ENCODE measurements around the gene EPHB3. TPM values are rescaled to one million over a fixed set of nuclear protein-coding genes. Genes with fewer than 3 reads are reported as not detected.
A peak's percentile ranks its signal among the peaks of the same experiment; 100 is the strongest.

Gene EPHB3
- total and polyA plus RNA-seq, 8 donors, result 2.9 to 33.3 (median 22.7) TPM

DNA sequence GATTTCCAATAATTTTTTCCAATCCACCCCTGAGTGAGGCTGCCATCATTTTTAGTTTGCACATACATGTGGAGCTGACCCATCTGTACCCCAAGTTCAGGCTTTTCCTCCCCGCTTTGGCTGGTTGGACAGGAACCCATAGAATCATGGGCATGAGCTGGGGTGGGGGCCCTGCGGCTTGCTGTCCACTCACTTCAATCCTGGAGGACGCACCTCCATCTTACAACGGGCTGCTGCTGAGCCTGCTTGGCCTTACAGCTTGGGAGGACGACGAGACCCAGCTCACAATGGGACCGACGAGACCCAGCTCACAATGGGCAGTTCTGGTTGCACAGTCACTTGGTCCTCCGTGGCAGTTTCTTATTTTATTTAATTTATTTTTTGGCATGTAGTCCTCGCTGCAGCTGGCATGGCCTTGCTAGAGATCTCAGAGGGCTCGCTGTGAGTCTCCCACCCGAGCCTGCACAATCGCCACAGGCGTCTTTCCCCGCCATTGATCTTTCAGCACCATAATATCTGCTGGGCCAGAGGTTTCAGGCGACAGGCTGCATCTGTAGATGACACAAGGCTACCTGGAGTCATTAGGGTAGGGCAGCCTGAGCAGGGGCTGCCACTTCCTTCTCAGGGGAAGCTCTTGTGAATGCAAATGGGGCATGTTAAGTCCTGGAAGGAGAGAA is 19.6 kb upstream of the EPHB3 start:
- intact Hi-C loops (cut with DNase I; ENCODE audit: low total_unique reads), result loop anchor here (5.0 kb wide), 1 partner anchor 125 kb away; no protein-coding TSS in a partner anchor
- no peaks in the 10 kb centered on the region for H3K9me3 ChIP-seq

DNA sequence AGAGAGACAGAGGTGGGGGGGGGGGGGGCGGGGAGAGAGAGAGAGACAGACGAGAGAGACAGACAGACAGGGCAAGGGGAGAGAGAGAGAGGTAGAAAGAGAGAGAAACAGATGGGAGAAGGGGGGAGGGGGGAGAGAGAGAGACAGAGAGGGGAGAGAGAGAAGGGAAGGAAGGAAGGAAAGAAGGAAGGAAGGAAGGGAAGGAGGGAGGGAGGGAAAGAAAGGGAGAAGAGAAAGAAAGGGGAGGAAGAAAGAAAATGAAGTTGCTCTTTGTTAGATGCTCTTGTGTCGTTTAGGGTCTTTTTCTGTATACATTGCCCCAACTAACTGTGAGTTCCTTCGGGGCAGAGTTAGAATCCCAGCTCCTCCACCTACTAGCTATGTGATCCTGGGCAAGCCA is 19.0 kb upstream of the EPHB3 start:
- Histone ChIP-seq H3K27ac (no peak overlapping the region), H3K9me3 (no peaks in the 10 kb centered on the region), H3K36me3 (no peaks in the 10 kb centered on the region), H3K4me3 (no peak overlapping the region), H3K27me3 (peaks cover 0 to 51% (median 5%) of the 10 kb centered on the region in 3 donors), H3K4me1 (peaks cover 0 to 8% (median 7%) of the 10 kb centered on the region in 4 donors)
- WGBS, 5 donors, result 48 to 66% (median 54%) methylated on average over 3 to 4 of the region's 4 CpGs
- no peak for DNase-seq
- no peak for TF ChIP-seq EP300 (IDR thresholded peaks at IDR 0.05)
- no peak for TF ChIP-seq POLR2AphosphoS5 (IDR thresholded peaks at IDR 0.05)
- TF ChIP-seq POLR2A (IDR thresholded peaks at IDR 0.05), result no peak
- TF ChIP-seq, protein P1, sequence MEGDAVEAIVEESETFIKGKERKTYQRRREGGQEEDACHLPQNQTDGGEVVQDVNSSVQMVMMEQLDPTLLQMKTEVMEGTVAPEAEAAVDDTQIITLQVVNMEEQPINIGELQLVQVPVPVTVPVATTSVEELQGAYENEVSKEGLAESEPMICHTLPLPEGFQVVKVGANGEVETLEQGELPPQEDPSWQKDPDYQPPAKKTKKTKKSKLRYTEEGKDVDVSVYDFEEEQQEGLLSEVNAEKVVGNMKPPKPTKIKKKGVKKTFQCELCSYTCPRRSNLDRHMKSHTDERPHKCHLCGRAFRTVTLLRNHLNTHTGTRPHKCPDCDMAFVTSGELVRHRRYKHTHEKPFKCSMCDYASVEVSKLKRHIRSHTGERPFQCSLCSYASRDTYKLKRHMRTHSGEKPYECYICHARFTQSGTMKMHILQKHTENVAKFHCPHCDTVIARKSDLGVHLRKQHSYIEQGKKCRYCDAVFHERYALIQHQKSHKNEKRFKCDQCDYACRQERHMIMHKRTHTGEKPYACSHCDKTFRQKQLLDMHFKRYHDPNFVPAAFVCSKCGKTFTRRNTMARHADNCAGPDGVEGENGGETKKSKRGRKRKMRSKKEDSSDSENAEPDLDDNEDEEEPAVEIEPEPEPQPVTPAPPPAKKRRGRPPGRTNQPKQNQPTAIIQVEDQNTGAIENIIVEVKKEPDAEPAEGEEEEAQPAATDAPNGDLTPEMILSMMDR (IDR thresholded peaks at IDR 0.05), result no peak
- intact Hi-C loops (cut with DNase I; ENCODE audit: low total_unique reads), result loop anchor here (5.0 kb wide), 1 partner anchor 125 kb away; no protein-coding TSS in a partner anchor

More for the DNA sequence above, 19.6 kb upstream of the EPHB3 start:
- H3K4me1 ChIP-seq, result peaks cover 0 to 8% (median 7%) of the 10 kb centered on the region in 4 donors
- no peak overlapping the region for H3K27ac ChIP-seq
- WGBS, 5 donors, result 72 to 84% (median 79%) methylated on average over 16 of the region's 16 CpGs
- no peak overlapping the region for H3K4me3 ChIP-seq
- no peaks in the 10 kb centered on the region for H3K36me3 ChIP-seq
- TF ChIP-seq, protein P1 (IDR thresholded peaks at IDR 0.05), result no peak
- TF ChIP-seq EP300 (IDR thresholded peaks at IDR 0.05) (no peak), POLR2AphosphoS5 (IDR thresholded peaks at IDR 0.05) (no peak), POLR2A (IDR thresholded peaks at IDR 0.05) (no peak)
- H3K27me3 ChIP-seq, result peaks cover 0 to 51% (median 5%) of the 10 kb centered on the region in 3 donors
- DNase-seq, result no peak

DNA sequence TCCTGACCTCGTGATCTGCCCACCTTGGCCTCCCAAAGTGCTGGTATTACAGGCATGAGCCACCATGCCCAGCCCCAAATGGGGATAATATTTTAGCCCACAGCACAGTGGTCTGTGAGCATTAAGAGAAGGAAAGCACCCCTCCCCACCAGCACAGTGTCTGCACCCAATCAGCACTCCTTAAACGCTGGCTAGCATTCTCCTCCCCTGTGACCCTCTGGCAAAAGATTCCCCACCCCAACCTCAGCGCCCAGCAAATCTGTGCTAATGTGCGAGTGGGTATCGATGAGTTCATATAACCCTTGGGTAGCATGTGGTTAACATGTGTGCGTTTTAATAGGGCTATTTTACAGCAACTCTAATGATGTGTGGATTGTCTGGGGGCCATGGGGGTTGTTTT is 18.3 kb upstream of the EPHB3 start:
- peaks cover 0 to 8% (median 7%) of the 10 kb centered on the region in 4 donors for H3K4me1 ChIP-seq
- no peaks in the 10 kb centered on the region for H3K9me3 ChIP-seq
- H3K36me3 ChIP-seq, result no peaks in the 10 kb centered on the region
- H3K4me3 ChIP-seq, result no peak overlapping the region
- no peak for DNase-seq
- peaks cover 0 to 46% (median 5%) of the 10 kb centered on the region in 3 donors for H3K27me3 ChIP-seq
- H3K27ac ChIP-seq, result no peak overlapping the region
- intact Hi-C loops (cut with DNase I; ENCODE audit: low total_unique reads), result loop anchor here (5.0 kb wide), 1 partner anchor 126 kb away; no protein-coding TSS in a partner anchor
- TF ChIP-seq, protein P1 (IDR thresholded peaks at IDR 0.05), result no peak
- TF ChIP-seq POLR2A (IDR thresholded peaks at IDR 0.05), result no peak
- WGBS, 5 donors, result 69 to 82% (median 80%) methylated on average over 6 of the region's 6 CpGs

DNA sequence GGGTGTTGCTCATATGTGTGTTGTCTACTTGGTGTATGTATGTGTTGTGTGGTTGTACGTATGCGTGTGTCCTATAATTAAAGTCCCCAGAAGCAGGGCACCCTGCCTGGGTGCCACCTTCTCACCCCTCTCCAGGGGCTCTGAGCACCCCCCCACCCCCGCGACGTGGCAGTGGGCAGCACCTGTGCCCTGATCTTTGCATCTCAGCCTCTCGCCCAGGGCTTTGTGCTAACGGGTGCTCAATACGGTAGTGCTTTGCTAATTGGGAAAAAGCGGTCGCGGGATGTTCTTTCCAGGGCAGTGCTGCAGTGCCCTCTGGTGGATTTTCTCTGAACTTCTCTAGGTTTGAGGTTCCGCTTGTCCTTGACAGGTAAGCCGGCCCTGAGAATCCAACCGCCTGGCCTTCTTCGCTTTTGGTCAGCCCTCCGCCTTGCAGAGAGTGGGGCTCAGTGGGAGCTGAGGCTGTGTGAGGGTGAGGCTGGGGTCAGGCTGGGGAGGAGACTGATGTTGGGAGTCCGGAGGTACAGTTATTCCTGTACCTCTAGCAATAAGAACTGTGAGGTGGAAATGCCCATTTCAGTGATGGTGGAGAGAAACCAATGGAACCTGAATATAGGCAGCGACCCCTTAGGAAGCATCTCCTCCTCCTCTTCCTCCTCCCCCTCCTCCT is 17.6 kb upstream of the EPHB3 start:
- Histone ChIP-seq H3K27me3 (peaks cover 0 to 39% (median 5%) of the 10 kb centered on the region in 3 donors), H3K4me3 (no peak overlapping the region), H3K4me1 (peaks cover 0 to 8% (median 7%) of the 10 kb centered on the region in 4 donors), H3K9me3 (no peaks in the 10 kb centered on the region), H3K36me3 (no peaks in the 10 kb centered on the region), H3K27ac (no peak overlapping the region)
- intact Hi-C loops (cut with DNase I; ENCODE audit: low total_unique reads), result loop anchor here (5.0 kb wide), 1 partner anchor 127 kb away; no protein-coding TSS in a partner anchor
- DNase-seq, result peak; percentile 83 to 94
- 6 to 11% (median 7%) methylated on average over 17 to 18 of the region's 18 CpGs for WGBS, 5 donors
- TF ChIP-seq POLR2A (IDR thresholded peaks at IDR 0.05), result no peak
- peak in 1 of 3 donors; percentile 30 for TF ChIP-seq POLR2AphosphoS5 (IDR thresholded peaks at IDR 0.05)
- TF ChIP-seq, protein P1 (IDR thresholded peaks at IDR 0.05), result peak in 5 of 7 experiments; percentile 71 to 94 (median 89)
